Prostate gland (tissue), 2 donors: Measurements from ENCODE around the gene TRIM75. TPM values are rescaled to one million over a fixed set of nuclear protein-coding genes. Genes with fewer than 3 reads are reported as not detected.

Experiments
- DNase-seq: peaks from one replicate; pipeline ENCODE4 v3.0.0-alpha.2; 2019; ENCODE audit warnings: low spot score
- H3K27ac ChIP-seq, 2 donors: fragments of 200-600 bp; sonication (generic); 2 replicates each; pipeline ENCODE4 v1.5.1; 2017 to 2019
- H3K27me3 ChIP-seq: fragments of 200-600 bp; sonication (generic); replicated peaks from 2 replicates; pipeline ENCODE4 v1.5.1; 2019; ENCODE audit not compliant: insufficient read depth
- H3K36me3 ChIP-seq, 2 donors: fragments of 200-600 bp; sonication (generic); 1 replicate in 1 of 2; 2 replicates in 1 of 2; pipeline versions ENCODE4 v1.5.1 to v1.8.1; 2017 to 2019
- H3K4me1 ChIP-seq: fragments of 200-600 bp; sonication (generic); replicated peaks from 2 replicates; pipeline ENCODE4 v1.5.1; 2019
- H3K4me3 ChIP-seq, 2 donors: fragments of 200-600 bp; sonication (generic); 2 replicates each; pipeline ENCODE4 v1.5.1; 2017 to 2019
- H3K9me3 ChIP-seq: fragments of 200-600 bp; sonication (generic); 2 replicates; pipeline ENCODE4 v1.5.1; 2017
- POLR2A ChIP-seq: fragments of 450-650 bp; IDR thresholded peaks from one replicate; pipeline ENCODE4 v1.6.1; 2016; ENCODE audit warnings: antibody characterized with exemption, mild to moderate bottlenecking
- POLR2AphosphoS5 ChIP-seq: sonication (generic); formaldehyde crosslinking; IDR thresholded peaks from one replicate; pipeline ENCODE4 v1.6.1; 2017; ENCODE audit warnings: antibody characterized with exemption
- WGBS: methylation state at CpG from one replicate; pipeline ENCODE4 v1.1.5; 2018; 5-methylcytosine and 5-hydroxymethylcytosine counted together
- intact Hi-C: fragments of 100-400 bp; cut with DNase I; formaldehyde crosslinking; loops from one replicate; pipeline ENCODE4 v1.14.2; 2022
- total RNA-seq, 2 donors: library from RNA; depleted of rRNA; stranded (reverse); fragments of >200 nt; gene quantifications; one replicate each; pipeline ENCODE4 v1.1.0, GENCODE V29; 2016
- TF ChIP-seq, protein P1 (sequence below), 4 experiments: fragments of 200-600 bp in 2 of 4; fragments of 450-650 bp in 2 of 4; sonication (generic) in 2 of 4; IDR thresholded peaks; 1 replicate in 3 of 4; 2 replicates in 1 of 4; pipeline ENCODE4 v1.5.1; 2016 to 2019; ENCODE audit warnings: antibody characterized with exemption in 4 of 4, mild to moderate bottlenecking in 2 of 4, moderate library complexity in 2 of 4

Gene TRIM75
- under 1 TPM in 1 of 2 donors, not detected in 1; 0.40 TPM for total RNA-seq

DNA sequence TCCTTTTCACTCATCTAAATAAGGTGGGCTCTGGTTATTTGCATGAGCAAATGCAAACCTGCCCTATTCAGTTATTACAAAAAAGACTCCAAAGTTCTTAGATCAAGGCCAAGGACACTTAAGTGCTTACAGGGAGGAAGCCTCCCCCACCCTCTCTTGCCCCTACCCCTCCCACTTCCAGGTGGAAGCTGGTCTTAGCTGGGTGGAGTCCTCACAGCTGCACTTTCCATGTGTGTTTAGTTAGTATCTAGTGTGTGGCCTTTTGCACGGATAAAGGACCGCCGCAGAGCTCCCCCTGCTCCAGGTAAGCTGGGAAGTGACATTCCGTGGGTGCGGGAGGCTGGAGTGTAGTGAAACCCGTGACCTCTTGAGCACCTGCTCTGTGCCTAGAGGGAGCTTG is at the start of gene TRIM75:
Gene TRIM75 (plus strand): TSS at position 222 of the 400 bp plus-strand sequence. CDS start 5,282 bp downstream, outside the sequence.
- Histone ChIP-seq H3K27ac (no peak within 1 kb of the TSS), H3K36me3 (no peaks in the 10 kb centered on the region), H3K4me1 (no peaks in the 10 kb centered on the region), H3K27me3 (no peaks in the 10 kb centered on the region), H3K4me3 (no peak within 1 kb of the TSS), H3K9me3 (no peaks in the 10 kb centered on the region)
- WGBS: 85% methylated on average over 6 of the region's 6 CpGs
- no peak for TF ChIP-seq POLR2AphosphoS5
- TF ChIP-seq, protein P1, sequence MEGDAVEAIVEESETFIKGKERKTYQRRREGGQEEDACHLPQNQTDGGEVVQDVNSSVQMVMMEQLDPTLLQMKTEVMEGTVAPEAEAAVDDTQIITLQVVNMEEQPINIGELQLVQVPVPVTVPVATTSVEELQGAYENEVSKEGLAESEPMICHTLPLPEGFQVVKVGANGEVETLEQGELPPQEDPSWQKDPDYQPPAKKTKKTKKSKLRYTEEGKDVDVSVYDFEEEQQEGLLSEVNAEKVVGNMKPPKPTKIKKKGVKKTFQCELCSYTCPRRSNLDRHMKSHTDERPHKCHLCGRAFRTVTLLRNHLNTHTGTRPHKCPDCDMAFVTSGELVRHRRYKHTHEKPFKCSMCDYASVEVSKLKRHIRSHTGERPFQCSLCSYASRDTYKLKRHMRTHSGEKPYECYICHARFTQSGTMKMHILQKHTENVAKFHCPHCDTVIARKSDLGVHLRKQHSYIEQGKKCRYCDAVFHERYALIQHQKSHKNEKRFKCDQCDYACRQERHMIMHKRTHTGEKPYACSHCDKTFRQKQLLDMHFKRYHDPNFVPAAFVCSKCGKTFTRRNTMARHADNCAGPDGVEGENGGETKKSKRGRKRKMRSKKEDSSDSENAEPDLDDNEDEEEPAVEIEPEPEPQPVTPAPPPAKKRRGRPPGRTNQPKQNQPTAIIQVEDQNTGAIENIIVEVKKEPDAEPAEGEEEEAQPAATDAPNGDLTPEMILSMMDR (IDR thresholded peaks at IDR 0.05): no peak
- no peak for DNase-seq
- intact Hi-C loops: no loop called here

DNA sequence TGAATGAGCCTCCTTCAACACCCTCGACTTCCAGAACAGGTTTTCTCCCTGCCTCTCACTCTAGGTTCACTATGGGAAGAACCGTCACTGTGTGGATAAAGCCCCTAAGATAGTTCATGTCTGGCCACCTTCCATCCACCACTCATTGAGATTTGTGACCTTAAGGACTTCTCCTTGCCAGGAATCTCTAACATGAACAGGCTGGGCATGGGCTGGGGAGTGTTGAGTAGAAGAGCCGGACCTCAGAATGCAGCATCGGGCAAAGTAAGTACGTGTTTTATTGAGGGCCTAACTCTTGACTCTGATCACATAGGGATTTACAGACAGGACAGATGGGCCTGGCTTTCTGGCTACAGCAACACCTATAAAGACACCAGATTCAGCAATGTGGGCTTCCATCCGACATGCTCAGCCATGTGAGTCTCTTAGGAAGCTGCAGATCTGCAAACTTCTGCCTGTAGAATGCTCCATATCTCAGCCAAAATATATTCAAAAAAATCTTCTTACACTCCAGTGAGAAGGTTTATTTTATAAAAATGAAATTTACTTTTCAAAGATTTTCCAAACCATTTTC is 48.2 kb upstream of the TRIM75 start:
- intact Hi-C loops: no loop called here
- Histone ChIP-seq H3K4me3 (no peak overlapping the region), H3K27ac (no peak overlapping the region), H3K27me3 (no peaks in the 10 kb centered on the region), H3K9me3 (no peaks in the 10 kb centered on the region), H3K4me1 (no peaks in the 10 kb centered on the region), H3K36me3 (no peaks in the 10 kb centered on the region)
- DNase-seq: no peak
- WGBS: 83% methylated on average over 6 of the region's 6 CpGs
- TF ChIP-seq POLR2A (no peak), POLR2AphosphoS5 (no peak)
- TF ChIP-seq, protein P1 (IDR thresholded peaks at IDR 0.05): no peak

DNA sequence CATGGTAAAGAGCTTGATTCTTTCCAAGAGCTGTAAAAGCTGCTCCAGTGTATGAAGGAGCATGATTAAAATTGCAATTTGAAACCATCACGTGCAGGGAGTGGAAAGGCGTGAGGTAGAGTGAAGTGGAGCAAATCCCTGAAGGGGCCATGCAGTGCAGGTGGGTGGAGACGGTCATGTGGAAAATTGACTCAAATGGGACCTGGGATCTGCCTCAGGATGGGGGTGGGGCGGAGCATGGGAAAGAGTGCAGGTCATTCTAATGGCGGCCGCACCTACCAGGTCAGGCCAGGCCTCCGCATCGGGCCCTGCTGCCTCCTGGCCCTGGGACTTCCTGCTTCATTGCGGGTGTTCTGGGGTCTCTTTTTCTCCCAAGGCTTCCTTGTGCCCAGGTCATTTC is 47.2 kb upstream of the TRIM75 start:
- DNase-seq: no peak
- TF ChIP-seq POLR2A (no peak), POLR2AphosphoS5 (no peak)
- TF ChIP-seq, protein P1 (IDR thresholded peaks at IDR 0.05): no peak
- WGBS: 91% methylated on average over 9 of the region's 9 CpGs
- no peak overlapping the region for H3K27ac ChIP-seq
- intact Hi-C loops: no loop called here
- no peak overlapping the region for H3K4me3 ChIP-seq
- H3K4me1 ChIP-seq: no peaks in the 10 kb centered on the region
- H3K9me3 ChIP-seq: no peaks in the 10 kb centered on the region
- no peaks in the 10 kb centered on the region for H3K36me3 ChIP-seq
- no peaks in the 10 kb centered on the region for H3K27me3 ChIP-seq

DNA sequence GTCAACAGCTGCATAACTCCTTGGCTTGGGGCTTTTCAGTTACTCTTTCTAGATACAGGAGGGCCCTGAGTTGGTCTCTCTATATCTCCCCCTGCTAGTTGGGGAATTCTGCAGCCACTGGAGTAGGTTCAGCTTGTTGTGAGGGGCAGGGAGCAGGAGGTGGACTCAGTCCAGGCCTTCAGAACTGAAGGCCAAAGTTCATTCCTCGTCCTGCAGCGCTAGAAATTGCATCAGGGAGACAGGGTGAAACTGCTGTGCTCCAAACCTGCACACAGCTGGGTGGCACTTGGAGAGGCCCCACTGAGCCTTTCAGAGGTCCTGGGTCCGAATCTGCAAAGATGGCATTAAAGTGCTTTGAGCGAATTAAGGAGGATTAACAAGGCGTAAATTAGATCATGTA is 46.8 kb upstream of the TRIM75 start:
- intact Hi-C loops: no loop called here
- DNase-seq: no peak
- WGBS: 86% methylated on average over 5 of the region's 5 CpGs
- Histone ChIP-seq H3K27ac (no peak overlapping the region), H3K4me3 (no peak overlapping the region), H3K4me1 (no peaks in the 10 kb centered on the region), H3K36me3 (no peaks in the 10 kb centered on the region), H3K9me3 (no peaks in the 10 kb centered on the region), H3K27me3 (no peaks in the 10 kb centered on the region)
- TF ChIP-seq POLR2AphosphoS5: no peak
- TF ChIP-seq POLR2A: no peak
- TF ChIP-seq, protein P1 (IDR thresholded peaks at IDR 0.05): no peak

DNA sequence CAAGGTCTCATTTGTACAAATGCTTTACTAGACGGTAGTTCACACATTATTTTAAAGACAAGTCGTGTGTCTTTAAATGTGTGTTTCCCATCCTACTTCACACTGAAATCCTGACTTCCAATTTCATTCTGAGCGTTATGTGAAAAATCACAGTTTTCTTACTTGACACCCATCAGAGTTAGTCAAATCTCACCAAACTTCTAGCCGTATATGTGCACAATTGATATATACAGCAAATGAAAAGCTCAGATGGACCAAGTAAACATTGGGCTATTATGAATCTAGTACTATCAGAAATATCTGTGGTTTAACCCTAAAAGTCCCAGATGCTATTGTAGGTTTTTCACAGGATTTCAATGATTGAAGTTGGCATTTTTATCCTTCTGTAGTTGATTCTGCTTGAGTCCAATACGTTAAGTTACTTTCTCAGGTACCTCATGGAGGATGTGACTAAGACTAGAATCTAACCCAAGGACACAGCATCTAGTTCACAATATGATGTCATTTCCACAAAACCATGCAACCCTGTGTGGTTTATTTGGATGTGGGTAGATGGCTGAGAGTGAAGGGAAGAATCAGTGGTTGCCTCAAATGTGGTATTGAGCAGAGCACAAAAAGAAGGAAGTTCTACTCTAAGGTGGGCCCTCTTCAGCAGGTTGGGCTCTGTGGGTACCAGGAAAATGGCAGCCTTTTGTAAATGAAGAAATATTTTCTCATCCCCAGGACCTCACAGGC is 44.0 kb upstream of the TRIM75 start:
- 79% methylated on average over 5 of the region's 5 CpGs for WGBS
- intact Hi-C loops: no loop called here
- no peaks in the 10 kb centered on the region for H3K9me3 ChIP-seq

More for the DNA sequence above, 44.0 kb upstream of the TRIM75 start:
- Histone ChIP-seq H3K36me3 (no peaks in the 10 kb centered on the region), H3K4me1 (no peaks in the 10 kb centered on the region), H3K4me3 (no peak overlapping the region), H3K27me3 (no peaks in the 10 kb centered on the region), H3K27ac (no peak overlapping the region)
- TF ChIP-seq, protein P1 (IDR thresholded peaks at IDR 0.05): no peak
- TF ChIP-seq POLR2AphosphoS5 (no peak), POLR2A (no peak)
- no peak for DNase-seq
